GM19099 (cell line): ENCODE results near the gene MTAP.

Experiments used
- POLR2A ChIP-seq: IDR thresholded peaks from 3 replicates; pipeline ENCODE4 v1.6.1; 2011; ENCODE audit warnings: low read depth; ENCODE audit not compliant: insufficient read length; ENCODE audit errors: extremely low read depth

MTAP gene

DNA sequence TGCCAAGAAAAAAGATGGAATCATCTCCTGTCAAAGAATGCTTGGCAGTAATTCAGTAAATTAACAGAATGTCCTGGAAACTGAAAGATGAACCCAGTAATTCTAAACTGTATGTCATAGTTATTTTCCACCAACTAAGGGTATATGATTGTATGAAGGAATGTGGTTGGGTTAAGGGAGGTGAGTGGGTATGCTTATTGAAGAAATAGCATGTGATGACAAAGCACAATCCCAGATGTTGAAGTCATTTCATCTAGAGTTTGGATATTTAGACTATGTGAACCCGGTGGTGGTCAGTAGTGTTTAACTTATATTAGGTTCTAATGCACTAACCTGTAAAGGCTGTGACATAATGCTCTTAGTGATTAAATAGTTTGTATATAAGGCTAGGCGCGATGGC lies 104.4 kb downstream of the MTAP start:
- no peak for TF ChIP-seq POLR2A

DNA sequence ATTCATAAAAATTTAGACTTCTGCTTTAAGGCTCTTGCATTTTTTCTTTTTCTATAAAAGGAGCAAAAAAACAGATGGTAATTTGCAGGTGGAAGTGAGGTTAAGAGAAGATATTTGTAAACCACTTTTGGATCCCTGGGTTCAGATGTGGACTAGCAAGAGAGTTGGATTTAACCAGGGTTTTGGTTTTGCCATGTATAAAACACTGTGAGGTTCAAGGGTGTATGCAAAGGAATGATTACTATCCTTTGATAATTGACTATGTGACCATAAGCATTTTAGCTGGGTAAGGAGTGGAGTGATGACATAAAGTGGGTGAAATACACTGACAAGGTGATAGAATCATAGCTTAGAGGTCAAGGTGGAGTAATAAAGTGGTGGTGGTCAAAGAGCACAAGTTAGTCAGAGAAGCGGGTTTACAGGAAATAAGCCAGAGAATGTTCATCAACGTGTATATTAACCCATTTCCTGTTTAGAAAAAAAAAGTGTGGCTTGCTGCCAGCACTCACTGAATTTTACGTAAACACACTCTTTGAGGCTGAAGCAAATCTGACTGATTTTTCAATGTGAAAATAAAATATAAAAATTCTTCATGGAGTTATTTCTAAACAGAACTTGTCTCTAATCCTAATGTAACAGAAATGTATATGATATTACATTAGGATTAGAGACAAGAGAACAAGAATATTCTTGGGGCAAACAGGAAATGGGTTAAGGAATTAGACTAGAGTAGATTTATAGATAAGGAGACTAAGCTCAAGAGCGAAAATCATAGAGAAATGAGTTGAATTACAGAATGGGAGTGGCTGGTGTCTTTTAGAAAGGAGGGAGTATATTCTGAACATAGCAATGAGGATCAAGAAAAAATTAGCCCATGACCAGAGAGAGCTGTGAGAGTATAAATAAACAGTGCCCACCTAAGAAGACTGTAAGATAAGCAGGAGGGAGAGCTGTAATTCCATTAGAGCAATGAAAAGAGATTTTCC lies 117.2 kb downstream of the MTAP start:
- TF ChIP-seq POLR2A, result no peak

DNA sequence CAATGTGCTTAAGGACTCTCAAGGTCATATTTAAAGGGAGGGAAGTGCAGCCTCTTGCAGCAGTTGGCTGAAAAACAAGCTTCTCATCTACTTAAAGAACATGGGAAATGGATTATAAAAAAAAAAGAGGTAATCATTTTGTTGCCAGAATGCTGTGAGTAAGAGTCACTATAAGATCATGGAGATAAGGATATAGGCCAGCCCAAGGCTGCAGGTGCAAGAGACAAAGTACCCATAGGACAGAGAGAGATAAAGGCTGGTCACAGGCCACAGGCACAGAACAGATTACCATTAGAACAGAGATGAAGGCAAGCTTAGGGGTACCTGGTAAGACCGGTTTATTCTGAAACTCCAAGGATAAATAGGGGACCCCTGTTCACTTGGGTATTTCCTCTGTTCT lies 121.3 kb downstream of the MTAP start:
- TF ChIP-seq POLR2A, result no peak

DNA sequence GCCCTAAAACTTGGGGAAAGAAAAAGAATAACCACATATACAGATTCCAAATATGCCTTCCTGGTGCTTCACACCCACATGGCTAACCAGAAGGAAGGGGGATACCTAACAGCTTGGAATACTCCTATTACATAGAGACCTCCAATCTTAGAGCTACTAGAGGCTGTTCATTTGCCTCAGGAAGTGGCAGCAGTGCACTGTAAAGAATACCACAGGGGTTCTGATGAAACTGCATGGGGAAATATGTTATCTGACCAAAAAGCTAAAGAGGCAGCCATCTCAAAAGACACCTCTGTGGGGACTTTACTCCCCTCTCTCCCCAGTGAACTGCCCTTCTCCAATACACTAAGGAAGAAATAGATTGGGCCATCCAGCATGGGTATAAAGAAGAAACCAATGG lies 125.3 kb downstream of the MTAP start:
- TF ChIP-seq POLR2A, result no peak

DNA sequence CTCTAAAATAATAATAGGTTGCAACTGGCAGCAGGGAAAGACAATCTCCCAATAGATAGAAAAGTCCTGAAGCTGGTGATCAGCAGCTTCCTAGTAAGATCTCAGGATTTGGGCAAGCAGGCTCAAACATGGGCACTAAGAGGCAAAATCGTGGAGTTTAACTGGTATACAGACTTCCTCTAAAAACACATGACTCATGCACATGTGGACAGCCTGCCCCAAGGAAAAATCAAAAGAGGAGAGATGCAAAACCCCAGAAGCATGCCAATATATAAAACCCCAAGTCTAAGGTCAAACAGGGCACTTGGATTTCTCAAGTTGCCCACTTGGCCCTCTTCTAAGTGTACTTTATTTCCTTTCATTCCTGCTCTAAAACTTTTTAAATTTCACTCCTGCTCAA lies 129.0 kb downstream of the MTAP start:
- no peak for TF ChIP-seq POLR2A

DNA sequence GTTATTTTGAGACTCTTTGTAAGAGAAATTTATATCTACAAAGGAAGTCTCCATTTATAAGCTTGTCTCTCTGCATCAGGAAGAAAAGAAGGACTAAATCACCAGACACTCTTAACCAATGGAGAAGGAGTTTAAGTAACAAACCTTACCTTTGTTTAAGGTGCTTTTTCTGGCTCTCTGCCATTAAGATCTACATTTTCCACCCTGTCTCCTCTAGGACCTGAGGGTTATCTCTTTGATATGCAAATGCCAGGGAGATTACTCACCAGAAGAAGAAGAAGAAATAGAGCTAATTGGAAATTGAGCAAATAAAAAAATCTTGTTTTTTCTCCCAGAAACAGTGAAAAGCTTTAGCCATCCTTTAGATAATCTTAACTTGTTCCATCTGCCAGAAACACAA lies 130.8 kb downstream of the MTAP start:
- TF ChIP-seq POLR2A, result no peak

DNA sequence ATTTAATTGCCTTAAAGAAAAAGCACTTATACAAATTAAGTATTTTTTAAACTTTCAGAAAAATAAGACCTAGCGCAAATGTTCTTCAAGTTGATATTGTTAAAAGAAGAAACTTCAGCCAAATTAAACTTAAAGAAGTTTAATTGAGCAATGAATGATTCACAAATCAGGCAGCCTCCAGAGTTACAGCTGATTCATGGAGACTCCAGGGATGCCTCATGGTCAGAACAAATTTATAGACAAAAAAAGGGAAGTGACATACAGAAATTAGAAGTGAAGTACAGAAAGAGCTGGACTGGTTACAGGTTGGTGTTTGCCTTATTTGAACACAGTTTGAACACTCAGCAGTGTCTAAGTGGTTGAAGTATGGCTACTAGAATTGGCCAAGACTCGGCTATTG lies 131.4 kb downstream of the MTAP start:
- TF ChIP-seq POLR2A, result no peak

DNA sequence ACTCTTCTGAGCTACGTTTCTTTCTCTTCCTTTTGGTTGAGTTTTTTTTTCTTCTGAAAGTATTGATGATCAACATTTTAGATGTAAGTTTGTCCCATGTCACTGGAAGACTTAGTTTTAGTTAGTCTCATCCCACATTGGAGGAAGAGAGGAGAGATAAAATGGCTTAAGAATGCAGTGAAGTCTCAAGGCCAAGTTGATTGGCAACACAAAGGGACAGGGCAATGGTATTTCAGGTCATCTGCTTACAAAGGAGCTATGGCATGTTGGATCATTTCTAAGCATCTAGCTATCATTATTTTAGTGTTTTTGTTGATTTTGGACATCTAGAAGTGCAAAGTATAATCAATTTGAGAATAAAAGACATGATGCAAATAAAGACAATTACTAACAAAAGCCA lies 133.2 kb downstream of the MTAP start:
- TF ChIP-seq POLR2A, result no peak

DNA sequence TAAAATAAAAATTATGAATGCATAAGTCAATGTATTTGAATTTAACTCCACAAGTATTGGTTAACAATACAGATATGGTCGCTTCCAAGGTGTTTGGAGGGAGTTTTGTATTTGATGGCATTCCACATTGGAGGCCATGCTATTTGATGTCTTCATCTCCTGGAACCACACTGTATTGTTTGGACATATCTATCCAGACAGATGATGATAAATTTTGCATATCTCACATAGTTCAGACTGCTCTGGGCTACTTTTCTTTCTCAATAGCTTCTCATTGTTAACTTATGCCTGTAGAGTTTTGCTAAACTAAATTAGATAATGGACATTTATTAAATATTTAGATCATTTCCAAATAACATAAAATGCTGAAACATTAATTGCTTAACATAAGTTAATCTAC lies 133.7 kb downstream of the MTAP start:
- TF ChIP-seq POLR2A, result no peak

DNA sequence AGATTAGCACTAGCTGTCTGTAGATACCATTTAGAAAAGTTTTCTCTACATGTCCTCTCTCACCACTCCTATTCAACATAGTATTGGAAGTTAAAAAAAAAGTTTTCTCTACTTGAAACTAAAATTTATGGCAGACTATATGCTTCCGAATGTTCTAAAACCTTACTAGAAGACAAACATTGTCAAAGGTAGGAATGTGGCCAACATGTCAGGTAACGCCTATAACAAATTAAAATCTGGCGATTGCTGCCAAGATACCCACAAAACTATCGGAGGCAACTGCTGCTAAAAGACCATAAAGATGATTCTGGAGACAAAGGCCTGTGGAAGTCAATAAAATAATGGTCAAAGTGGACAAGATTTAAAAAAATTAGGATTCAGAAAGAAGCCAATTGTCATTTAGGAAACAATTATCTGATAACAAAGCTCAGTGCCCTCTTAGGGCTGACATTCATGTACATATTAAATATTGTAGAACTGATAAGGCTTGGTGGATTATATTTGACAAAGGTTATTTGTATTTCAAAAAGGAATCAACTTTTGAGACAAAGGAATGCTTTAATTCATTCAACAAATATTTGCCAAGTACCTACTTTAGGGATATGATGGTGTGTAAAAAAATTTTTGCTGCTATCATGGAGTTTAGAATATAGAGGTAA lies 139.0 kb downstream of the MTAP start:
- TF ChIP-seq POLR2A, result no peak

DNA sequence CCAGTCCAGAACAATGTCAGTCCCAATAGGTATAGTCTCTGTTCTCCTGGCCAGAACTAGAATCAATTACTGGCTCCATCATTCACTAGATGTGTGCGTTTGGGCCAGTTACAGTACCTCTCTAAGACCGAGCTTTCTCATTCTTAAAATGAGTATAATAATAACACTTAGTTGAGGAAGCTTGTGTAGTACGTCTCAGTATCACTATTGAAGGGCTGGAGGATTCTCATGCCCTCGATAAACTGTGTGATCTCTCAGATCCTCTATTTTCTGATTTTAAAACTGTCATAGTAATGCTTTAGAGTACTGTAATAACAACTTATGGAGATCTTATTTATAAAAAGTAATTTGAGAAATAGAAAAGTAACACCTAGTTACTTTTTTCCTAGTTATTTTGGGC lies 141.0 kb downstream of the MTAP start:
- no peak for TF ChIP-seq POLR2A

DNA sequence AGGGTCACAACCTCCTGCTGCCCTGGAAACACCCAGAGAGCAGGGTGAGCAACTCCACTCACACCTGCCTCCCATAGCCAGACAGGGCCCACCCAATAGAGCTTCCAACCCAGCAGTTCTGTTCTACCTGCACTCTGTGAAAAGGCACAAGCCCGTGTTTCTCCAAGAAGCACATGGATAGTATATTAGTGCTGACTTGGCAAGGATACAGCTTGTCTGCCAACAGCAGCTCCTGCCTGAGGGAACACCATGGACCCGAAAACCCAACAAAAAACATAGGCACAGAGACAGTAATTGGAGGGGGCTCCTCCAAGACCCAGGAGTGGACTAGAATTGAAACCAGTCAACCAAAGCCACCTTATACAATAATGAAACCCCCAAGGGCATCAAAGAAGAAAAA lies 143.2 kb downstream of the MTAP start:
- no peak for TF ChIP-seq POLR2A

DNA sequence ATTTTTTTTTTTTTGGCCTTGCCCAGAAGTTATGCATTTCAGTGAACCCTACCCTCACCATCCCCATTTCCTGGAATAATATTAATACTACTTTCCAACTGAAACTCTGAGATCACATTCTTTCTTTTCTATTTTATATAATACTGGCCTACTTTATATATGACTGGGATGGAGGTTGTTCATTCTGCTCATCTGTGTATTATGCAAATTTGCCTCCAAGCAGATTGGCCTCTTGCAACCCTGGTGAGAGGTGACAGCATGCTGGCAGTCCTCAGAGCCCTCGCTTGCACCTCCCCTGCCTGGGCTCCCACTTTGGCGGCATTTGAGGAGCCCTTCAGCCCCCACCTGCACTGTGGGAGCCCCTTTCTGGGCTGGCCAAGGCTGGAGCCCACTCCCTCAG lies 156.4 kb downstream of the MTAP start:
- TF ChIP-seq POLR2A, result no peak

DNA sequence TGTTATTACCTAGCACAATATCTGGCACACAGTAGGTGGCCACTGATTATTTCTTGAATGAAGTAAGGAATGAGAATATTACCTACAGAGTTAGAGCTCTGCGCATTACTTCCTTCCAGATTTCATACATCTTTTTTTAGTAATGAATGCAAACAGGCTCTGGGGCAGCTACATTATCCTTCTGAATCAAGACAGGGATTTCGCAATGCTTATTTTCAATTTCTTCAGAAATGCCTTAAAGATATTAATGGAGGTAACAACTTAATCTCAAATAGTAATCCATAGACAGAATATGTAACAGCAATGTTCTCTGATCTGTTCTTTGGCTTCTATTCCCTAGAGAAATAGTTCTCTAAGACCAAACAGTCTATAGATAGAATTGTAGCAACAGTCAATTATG lies 159.1 kb downstream of the MTAP start:
- TF ChIP-seq POLR2A, result no peak

DNA sequence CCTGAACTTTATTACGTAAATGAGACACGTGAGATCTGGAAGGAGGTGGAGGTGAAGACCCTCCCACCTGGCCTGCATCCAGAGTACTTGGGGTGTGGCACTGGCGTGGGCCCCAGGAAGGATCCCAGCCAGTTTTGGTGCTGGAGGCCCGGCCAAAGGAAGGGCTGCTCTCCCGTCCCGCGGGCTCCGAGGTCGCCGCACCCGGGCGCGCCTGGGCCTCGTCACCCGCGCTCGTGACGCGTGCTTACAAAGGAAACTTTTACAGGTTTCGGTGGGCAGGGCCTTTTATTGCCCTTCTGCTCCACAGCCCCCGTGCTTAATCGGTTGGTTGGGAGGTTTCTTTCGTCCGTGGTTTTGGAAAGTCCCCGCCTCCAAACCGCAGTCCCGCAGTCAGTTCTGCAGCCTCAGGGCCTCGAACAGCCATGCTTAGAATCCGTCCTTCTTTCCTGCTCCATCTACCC lies 162.5 kb downstream of the MTAP start:
- no peak for TF ChIP-seq POLR2A

DNA sequence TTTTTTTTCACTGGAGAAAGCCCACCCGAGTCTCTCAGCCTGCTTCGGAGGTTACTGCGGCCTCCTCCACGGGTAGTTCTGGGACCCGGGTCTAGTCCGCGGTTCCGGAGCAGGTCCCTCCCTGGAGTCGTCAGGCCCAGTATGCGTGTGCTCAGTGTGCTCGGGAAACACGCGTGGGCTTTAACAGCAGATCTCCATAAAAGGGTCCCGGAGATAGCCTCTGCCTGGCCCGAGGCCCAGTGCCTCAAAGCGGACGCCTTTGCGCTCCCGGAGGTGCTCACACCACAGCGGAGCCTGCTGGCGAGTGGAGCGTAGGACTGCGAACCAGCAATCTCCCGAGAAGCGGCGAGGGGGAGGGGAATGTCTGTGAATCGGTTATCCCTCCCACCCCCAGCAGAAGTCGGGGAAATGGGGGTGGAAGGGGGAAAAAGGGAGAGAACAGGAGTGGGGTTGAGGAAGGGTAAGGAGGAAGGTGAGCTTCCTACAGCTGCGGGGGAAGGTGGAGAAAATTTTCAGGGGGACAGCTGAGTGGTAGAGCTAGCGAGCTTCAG lies 163.0 kb downstream of the MTAP start:
- TF ChIP-seq POLR2A, result no peak

DNA sequence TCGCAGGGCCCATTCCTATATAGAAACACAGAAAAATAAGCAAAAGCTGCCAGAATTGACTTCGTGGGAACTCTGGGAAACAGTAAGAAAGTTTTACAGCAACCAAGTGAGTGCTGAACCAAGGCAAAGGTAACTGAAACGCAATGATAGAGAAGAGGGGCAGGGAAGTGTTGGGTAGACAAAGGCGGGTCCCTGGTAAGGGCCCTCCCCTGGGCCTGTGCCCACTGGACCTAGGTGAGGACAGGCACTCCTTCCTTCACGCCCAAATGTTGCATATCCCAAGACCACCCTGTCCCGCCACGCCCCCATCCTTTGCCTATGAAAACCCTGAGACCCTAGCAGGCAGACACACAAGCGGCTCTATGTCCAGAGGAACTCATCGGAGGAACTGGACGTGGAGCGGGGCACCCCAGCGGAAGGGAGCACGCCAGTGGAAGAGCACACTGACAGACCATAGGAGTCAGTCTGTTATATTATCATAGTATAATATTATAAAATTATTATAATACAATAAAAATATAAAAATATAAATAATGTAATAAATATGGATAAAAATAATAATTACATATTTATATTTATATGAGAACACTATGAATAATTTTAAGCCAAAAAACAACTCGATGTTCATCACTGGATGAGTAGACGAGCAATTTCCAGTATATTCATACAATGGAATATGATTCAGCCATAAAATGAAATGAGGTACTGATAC lies 163.9 kb downstream of the MTAP start:
- TF ChIP-seq POLR2A, result no peak
